ENCODE data around the gene TRIP11. TPM values are rescaled to one million over a fixed set of nuclear protein-coding genes. Genes with fewer than 3 reads are reported as not detected.

Gene TRIP11
- total and polyA plus RNA-seq, 7 donors: 6.8 to 54.8 (median 47.5) TPM

DNA sequence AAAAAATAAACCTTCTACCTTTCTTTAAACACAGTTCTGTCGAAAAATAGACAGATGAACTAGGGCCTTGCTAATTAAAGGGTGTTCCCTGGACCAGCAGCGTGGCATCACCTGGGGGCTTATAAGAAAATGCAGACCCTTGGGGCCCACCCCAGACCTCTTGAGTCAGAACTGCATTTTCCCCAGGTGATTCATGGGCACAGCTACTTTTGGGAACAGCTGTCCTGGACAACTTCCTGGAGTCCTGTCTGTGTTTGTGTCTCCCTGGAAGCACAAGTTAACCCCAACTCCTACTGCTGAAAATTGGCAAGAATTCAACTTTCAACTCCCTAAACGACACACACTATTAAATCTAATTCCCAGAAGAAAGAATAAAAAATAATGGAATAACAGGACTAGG lies 110.2 kb downstream of the TRIP11 start:
- 50 to 61% (median 55%) methylated on average over 3 of the region's 3 CpGs for WGBS, 3 donors
- H3K27me3 ChIP-seq (ENCODE audit: insufficient read depth in 3 of 3, low read length in 2 of 3): no peaks in the 10 kb centered on the region
- no peak for DNase-seq
- TF ChIP-seq, protein P1, sequence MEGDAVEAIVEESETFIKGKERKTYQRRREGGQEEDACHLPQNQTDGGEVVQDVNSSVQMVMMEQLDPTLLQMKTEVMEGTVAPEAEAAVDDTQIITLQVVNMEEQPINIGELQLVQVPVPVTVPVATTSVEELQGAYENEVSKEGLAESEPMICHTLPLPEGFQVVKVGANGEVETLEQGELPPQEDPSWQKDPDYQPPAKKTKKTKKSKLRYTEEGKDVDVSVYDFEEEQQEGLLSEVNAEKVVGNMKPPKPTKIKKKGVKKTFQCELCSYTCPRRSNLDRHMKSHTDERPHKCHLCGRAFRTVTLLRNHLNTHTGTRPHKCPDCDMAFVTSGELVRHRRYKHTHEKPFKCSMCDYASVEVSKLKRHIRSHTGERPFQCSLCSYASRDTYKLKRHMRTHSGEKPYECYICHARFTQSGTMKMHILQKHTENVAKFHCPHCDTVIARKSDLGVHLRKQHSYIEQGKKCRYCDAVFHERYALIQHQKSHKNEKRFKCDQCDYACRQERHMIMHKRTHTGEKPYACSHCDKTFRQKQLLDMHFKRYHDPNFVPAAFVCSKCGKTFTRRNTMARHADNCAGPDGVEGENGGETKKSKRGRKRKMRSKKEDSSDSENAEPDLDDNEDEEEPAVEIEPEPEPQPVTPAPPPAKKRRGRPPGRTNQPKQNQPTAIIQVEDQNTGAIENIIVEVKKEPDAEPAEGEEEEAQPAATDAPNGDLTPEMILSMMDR (IDR thresholded peaks at IDR 0.05): no peak
- ATAC-seq: no peak
- H3K4me1 ChIP-seq: no peaks in the 10 kb centered on the region
- no peaks in the 10 kb centered on the region for H3K36me3 ChIP-seq (ENCODE audit: insufficient read depth in 1 of 2, low read depth in 1 of 2)
- no peak overlapping the region for H3K4me3 ChIP-seq
- H3K9me3 ChIP-seq: no peaks in the 10 kb centered on the region
- H3K27ac ChIP-seq: no peak overlapping the region
- intact Hi-C loops (cut with DNase I): no loop called here

GRCh38 chr14:91927800-91928199 lies 112.1 kb downstream of the TRIP11 start:
- Histone ChIP-seq H3K27ac (no peak overlapping the region), H3K9me3 (no peaks in the 10 kb centered on the region), H3K4me1 (no peaks in the 10 kb centered on the region), H3K27me3 (ENCODE audit: insufficient read depth in 3 of 3, low read length in 2 of 3) (no peaks in the 10 kb centered on the region), H3K36me3 (ENCODE audit: insufficient read depth in 1 of 2, low read depth in 1 of 2) (no peaks in the 10 kb centered on the region), H3K4me3 (no peak overlapping the region)
- no peak for ATAC-seq
- TF ChIP-seq, protein P1 (IDR thresholded peaks at IDR 0.05): no peak
- no peak for DNase-seq
- intact Hi-C loops (cut with DNase I): no loop called here
- WGBS, 3 donors: 81 to 97% (median 92%) methylated on average over 5 of the region's 5 CpGs

GRCh38 chr14:91927191-91927590 lies 112.7 kb downstream of the TRIP11 start:
- H3K4me1 ChIP-seq: no peaks in the 10 kb centered on the region
- intact Hi-C loops (cut with DNase I): no loop called here
- H3K27ac ChIP-seq: no peak overlapping the region
- H3K27me3 ChIP-seq (ENCODE audit: insufficient read depth in 3 of 3, low read length in 2 of 3): no peaks in the 10 kb centered on the region
- DNase-seq (no peak), ATAC-seq (no peak)
- WGBS, 3 donors: 77 to 86% (median 83%) methylated on average over 3 of the region's 3 CpGs
- no peak overlapping the region for H3K4me3 ChIP-seq
- no peaks in the 10 kb centered on the region for H3K9me3 ChIP-seq
- TF ChIP-seq, protein P1 (IDR thresholded peaks at IDR 0.05): no peak
- no peaks in the 10 kb centered on the region for H3K36me3 ChIP-seq (ENCODE audit: insufficient read depth in 1 of 2, low read depth in 1 of 2)

DNA sequence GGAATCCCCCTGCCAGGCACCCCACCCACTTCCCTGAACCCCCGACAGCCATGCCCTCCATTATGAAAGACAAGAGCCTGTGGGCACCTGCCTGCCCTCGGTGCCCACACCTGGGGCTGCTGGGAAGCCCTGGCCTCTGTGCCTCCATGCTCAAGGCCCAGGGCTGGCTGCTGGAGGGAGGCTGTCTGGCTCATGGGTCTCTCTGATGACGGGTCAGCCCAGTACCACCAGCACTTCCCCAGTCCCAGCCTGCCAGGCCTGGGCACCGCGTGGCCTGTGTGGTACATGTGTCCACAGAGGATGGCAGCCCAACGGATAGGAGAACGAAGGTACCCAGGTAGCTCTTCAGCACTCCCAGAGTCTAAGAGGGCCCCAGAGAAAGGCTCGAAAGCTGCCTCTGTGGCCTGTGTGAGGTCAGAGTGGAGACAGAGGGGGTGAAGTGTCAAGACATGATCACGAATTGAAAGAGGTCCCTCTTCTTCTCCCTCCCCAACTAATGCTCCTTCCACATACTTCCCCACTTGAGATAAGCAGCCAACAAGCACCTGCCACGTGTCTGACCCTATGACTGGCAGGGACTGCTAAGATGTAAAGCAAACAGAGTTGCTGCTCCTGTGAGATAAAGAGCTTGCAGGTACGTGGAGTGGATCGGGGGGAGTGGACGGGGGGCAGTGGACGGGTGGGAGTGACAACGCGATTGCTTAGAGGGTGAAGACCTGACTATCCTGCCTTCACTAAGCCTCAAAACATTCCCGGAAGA lies 113.5 kb downstream of the TRIP11 start:
- H3K27ac ChIP-seq: no peak overlapping the region
- H3K36me3 ChIP-seq (ENCODE audit: insufficient read depth in 1 of 2, low read depth in 1 of 2): no peaks in the 10 kb centered on the region
- no peaks in the 10 kb centered on the region for H3K9me3 ChIP-seq
- TF ChIP-seq, protein P1 (IDR thresholded peaks at IDR 0.05): no peak
- intact Hi-C loops (cut with DNase I): no loop called here
- ATAC-seq (no peak), DNase-seq (no peak)
- no peak overlapping the region for H3K4me3 ChIP-seq
- 83 to 88% (median 86%) methylated on average over 16 to 17 of the region's 17 CpGs for WGBS, 3 donors
- no peaks in the 10 kb centered on the region for H3K4me1 ChIP-seq
- H3K27me3 ChIP-seq (ENCODE audit: insufficient read depth in 3 of 3, low read length in 2 of 3): no peaks in the 10 kb centered on the region

DNA sequence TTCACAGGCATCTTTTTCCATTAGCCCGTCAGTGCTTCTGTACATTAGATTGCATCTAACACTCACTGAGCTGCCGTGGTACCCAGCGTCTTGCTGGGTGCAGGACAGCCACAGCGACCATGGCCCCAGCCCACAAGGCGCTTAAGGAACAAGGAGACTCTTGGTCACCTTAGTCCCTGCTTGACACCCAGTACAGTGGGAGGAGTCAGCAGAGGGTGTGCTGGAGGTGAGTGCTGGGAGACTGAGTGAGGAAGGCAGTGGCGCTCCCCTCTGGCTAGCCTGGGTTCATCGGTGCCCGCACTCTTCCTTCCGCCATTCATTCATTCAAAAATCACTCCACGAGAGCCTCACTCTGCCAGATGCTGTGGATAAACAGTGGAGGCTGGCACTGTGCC lies 114.1 kb downstream of the TRIP11 start:
- 86 to 91% (median 91%) methylated on average over 10 of the region's 10 CpGs for WGBS, 3 donors
- TF ChIP-seq, protein P1 (IDR thresholded peaks at IDR 0.05): no peak
- DNase-seq: no peak
- Histone ChIP-seq H3K4me3 (no peak overlapping the region), H3K9me3 (no peaks in the 10 kb centered on the region), H3K4me1 (no peaks in the 10 kb centered on the region), H3K27ac (no peak overlapping the region), H3K36me3 (ENCODE audit: insufficient read depth in 1 of 2, low read depth in 1 of 2) (no peaks in the 10 kb centered on the region), H3K27me3 (ENCODE audit: insufficient read depth in 3 of 3, low read length in 2 of 3) (no peaks in the 10 kb centered on the region)
- intact Hi-C loops (cut with DNase I): no loop called here
- no peak for ATAC-seq
